IMR-90 (cell line): ENCODE measurements around the gene SH2B2. TPM values are rescaled to one million over a fixed set of nuclear protein-coding genes. Genes with fewer than 3 reads are reported as not detected.

Source experiments
- ATAC-seq: fragments of 200-7000 bp; cut with Tn5 transposase; 2 replicates; pipeline ENCODE4 v1.9.1; 2020; ENCODE audit warnings: low read depth, mild to moderate bottlenecking, moderate library complexity
- BruUV-seq: library from RNA; stranded (reverse); fragments of 400-500 nt; replicated peaks from 2 replicates; lab custom pipeline; 2021; lab: Mats Ljungman, UMichigan
- CTCF ChIA-PET: fragments of 300-600 bp; formaldehyde crosslinking; extraction: SDS; loops from one replicate; lab custom pipeline; 2021; ENCODE audit warnings: antibody characterized with exemption; lab: Yijun Ruan, JAX
- POLR2A ChIA-PET: fragments of 300-600 bp; sonication (Branson Sonifier 250); formaldehyde crosslinking; loops from one replicate; lab custom pipeline; 2022; ENCODE audit warnings: antibody characterized with exemption; ENCODE audit not compliant: unreplicated experiment; lab: Charles Lee
- DNase-seq: peaks from one replicate; pipeline ENCODE4 v3.0.0; 2013
- H2AFZ ChIP-seq: replicated peaks from 2 replicates; pipeline ENCODE3; 2013; ENCODE audit warnings: low read length, mild to moderate bottlenecking; ENCODE audit not compliant: poor library complexity
- H2AK5ac ChIP-seq: 2 replicates; pipeline ENCODE4 v1.6.1; 2013; ENCODE audit warnings: low read depth, low read length, inconsistent platforms
- H2AK9ac ChIP-seq: replicated peaks from 2 replicates; pipeline ENCODE3; 2013; ENCODE audit warnings: mild to moderate bottlenecking, low read depth, low read length, moderate library complexity; ENCODE audit not compliant: poor library complexity
- H2BK120ac ChIP-seq: 2 replicates; pipeline ENCODE4 v1.6.1; 2013; ENCODE audit warnings: low read depth, low read length, inconsistent platforms
- H2BK15ac ChIP-seq: 3 replicates; pipeline ENCODE4 v1.6.1; 2013; ENCODE audit warnings: low read depth, low read length, inconsistent platforms
- H2BK20ac ChIP-seq: 2 replicates; pipeline ENCODE4 v1.6.1; 2013; ENCODE audit warnings: low read depth, mild to moderate bottlenecking, inconsistent platforms, low read length, moderate library complexity
- H2BK5ac ChIP-seq: 2 replicates; pipeline ENCODE4 v1.6.1; 2013; ENCODE audit warnings: mild to moderate bottlenecking, low read depth, low read length, inconsistent platforms; ENCODE audit not compliant: poor library complexity, severe bottlenecking
- H3K14ac ChIP-seq: replicated peaks from 2 replicates; pipeline ENCODE4 v1.6.1; 2013; ENCODE audit warnings: low read depth, low read length, inconsistent platforms
- H3K18ac ChIP-seq: 2 replicates; pipeline ENCODE4 v1.6.1; 2013; ENCODE audit warnings: low read depth, low read length, control low read depth
- H3K23ac ChIP-seq: 2 replicates; pipeline ENCODE4 v1.6.1; 2013; ENCODE audit warnings: low read depth, low read length, inconsistent platforms
- H3K27ac ChIP-seq: 2 replicates; pipeline ENCODE4 v1.5.1; 2013; ENCODE audit warnings: mild to moderate bottlenecking, control low read depth, low read length; ENCODE audit not compliant: insufficient read depth
- H3K27me3 ChIP-seq: 2 replicates; pipeline ENCODE4 v1.6.1; 2013; ENCODE audit warnings: low read length; ENCODE audit not compliant: control insufficient read depth, insufficient read depth
- H3K36me3 ChIP-seq: 2 replicates; pipeline ENCODE4 v1.6.1; 2013; ENCODE audit warnings: low read length, mixed read lengths; ENCODE audit not compliant: control insufficient read depth, insufficient read depth
- H3K4ac ChIP-seq: 2 replicates; pipeline ENCODE4 v1.6.1; 2013; ENCODE audit warnings: low read depth, low read length, inconsistent platforms
- H3K4me1 ChIP-seq: 2 replicates; pipeline ENCODE4 v1.6.1; 2013; ENCODE audit warnings: low read length, mixed read lengths; ENCODE audit not compliant: control insufficient read depth, insufficient read depth
- H3K4me2 ChIP-seq: 2 replicates; pipeline ENCODE4 v1.6.1; 2013; ENCODE audit warnings: low read depth, mild to moderate bottlenecking, control low read depth, low read length, moderate library complexity
- H3K4me3 ChIP-seq: 2 replicates; pipeline ENCODE4 v1.5.1; 2013; ENCODE audit warnings: low read depth, mild to moderate bottlenecking, control low read depth, low read length, moderate library complexity; ENCODE audit not compliant: insufficient read depth
- H3K56ac ChIP-seq: 2 replicates; pipeline ENCODE4 v1.6.1; 2013; ENCODE audit warnings: low read length, inconsistent platforms; ENCODE audit not compliant: insufficient read depth; ENCODE audit errors: extremely low read depth
- H3K79me1 ChIP-seq, 2 experiments: 2 replicates each; pipeline ENCODE4 v1.6.1; 2013; ENCODE audit warnings: low read length in 2 of 2, inconsistent platforms in 1 of 2, low read depth in 1 of 2
- H3K9ac ChIP-seq: 2 replicates; pipeline ENCODE4 v1.6.1; 2013; ENCODE audit warnings: low read depth, low read length, control low read depth
- H3K9me1 ChIP-seq: 2 replicates; pipeline ENCODE4 v1.6.1; 2013; ENCODE audit warnings: low read length, inconsistent platforms; ENCODE audit not compliant: insufficient read depth
- H3K9me3 ChIP-seq: 2 replicates; pipeline ENCODE4 v1.6.1; 2013; ENCODE audit warnings: low read length; ENCODE audit not compliant: control insufficient read depth, insufficient read depth
- H4K20me1 ChIP-seq: 2 replicates; pipeline ENCODE4 v1.6.1; 2013; ENCODE audit warnings: low read length, inconsistent platforms; ENCODE audit not compliant: insufficient read depth
- H4K5ac ChIP-seq: 2 replicates; pipeline ENCODE4 v1.6.1; 2013; ENCODE audit warnings: mild to moderate bottlenecking, low read depth, low read length, control low read depth
- H4K8ac ChIP-seq, 2 experiments: 2 replicates each; pipeline ENCODE4 v1.6.1; 2013; ENCODE audit warnings: low read depth in 2 of 2, low read length in 2 of 2, control low read depth in 1 of 2, inconsistent platforms in 1 of 2
- H4K91ac ChIP-seq: 2 replicates; pipeline ENCODE4 v1.6.1; 2013; ENCODE audit warnings: low read depth, low read length, inconsistent platforms; ENCODE audit not compliant: insufficient read depth
- CEBPB ChIP-seq: IDR thresholded peaks from 2 replicates; pipeline ENCODE4 v1.6.1; 2012; ENCODE audit warnings: low read depth, low read length, improper control_type of control experiment
- CHD1 ChIP-seq: IDR thresholded peaks from 2 replicates; pipeline ENCODE4 v1.6.1; 2012; ENCODE audit warnings: low read depth, low read length, improper control_type of control experiment
- FOS ChIP-seq: fragments of 150-350 bp; IDR thresholded peaks from 2 replicates; pipeline ENCODE4 v1.6.1; 2016; ENCODE audit warnings: low read depth, low read length
- MXI1 ChIP-seq: IDR thresholded peaks from 2 replicates; pipeline ENCODE4 v1.6.1; 2012; ENCODE audit warnings: low read depth, mild to moderate bottlenecking, low read length, moderate library complexity, borderline replicate concordance
- NFE2L2 ChIP-seq: fragments of 150-350 bp; IDR thresholded peaks from 2 replicates; pipeline ENCODE4 v1.6.1; 2016; ENCODE audit warnings: low read depth, mild to moderate bottlenecking, low read length
- POLR2A ChIP-seq: IDR thresholded peaks from 2 replicates; pipeline ENCODE4 v1.6.1; 2012; ENCODE audit warnings: mild to moderate bottlenecking, low read depth, low read length
- RAD21 ChIP-seq: IDR thresholded peaks from 2 replicates; pipeline ENCODE4 v1.6.1; 2012; ENCODE audit warnings: low read length, improper control_type of control experiment
- RCOR1 ChIP-seq: IDR thresholded peaks from 2 replicates; pipeline ENCODE4 v1.6.1; 2012; ENCODE audit warnings: mild to moderate bottlenecking, low read length, improper control_type of control experiment; ENCODE audit not compliant: insufficient replicate concordance
- RFX5 ChIP-seq: IDR thresholded peaks from 2 replicates; pipeline ENCODE4 v1.8.0; 2012; ENCODE audit warnings: low read depth, mild to moderate bottlenecking, low read length, moderate library complexity
- SMC3 ChIP-seq: fragments of 150-350 bp; IDR thresholded peaks from 2 replicates; pipeline ENCODE4 v1.6.1; 2016; ENCODE audit warnings: low read depth, mild to moderate bottlenecking, antibody characterized with exemption, low read length, moderate library complexity
- USF2 ChIP-seq: fragments of 150-350 bp; IDR thresholded peaks from 2 replicates; pipeline ENCODE4 v1.6.1; 2017; ENCODE audit warnings: mild to moderate bottlenecking, antibody characterized with exemption, low read length, low read depth
- WGBS, 2 experiments: methylation state at CpG; one replicate each; pipeline versions ENCODE4 v1.1.5 to v1.1.7; 2013; ENCODE audit warnings: missing lambda C conversion rate in 2 of 2; ENCODE audit not compliant: insufficient read length in 1 of 2; ENCODE audit errors: extremely low coverage in 2 of 2; 5-methylcytosine and 5-hydroxymethylcytosine counted together
- dilution Hi-C: fragments of 300-500 bp; cut with HindIII; formaldehyde crosslinking; loops from one replicate; pipeline ENCODE4 v1.14.3; 2018; ENCODE audit warnings: low sequenced_read_pairs; ENCODE audit not compliant: unreplicated experiment
- in situ Hi-C: fragments of 300-500 bp; cut with MboI; formaldehyde crosslinking; loops from 3 replicates; pipeline ENCODE4 v1.14.3; 2019; ENCODE audit warnings: low sequenced_read_pairs, inconsistent platforms, mixed read lengths
- intact Hi-C: fragments of 100-400 bp; cut with micrococcal nuclease; formaldehyde crosslinking; loops from 2 replicates; pipeline ENCODE4 v1.10.0; 2022
- polyA plus RNA-seq, 3 experiments: library from polyadenylated mRNA; depleted of rRNA; stranded (reverse); fragments of >200 nt; gene quantifications; 2 replicates each; pipeline ENCODE4 v1.2.3, GENCODE V29; 2012; ENCODE audit warnings: low replicate concordance in 1 of 3
- total RNA-seq: library from RNA; depleted of rRNA; stranded (reverse); fragments of >200 nt; gene quantifications from 2 replicates; pipeline ENCODE4 v1.2.3, GENCODE V29; 2012
- TF ChIP-seq, protein P1 (sequence below): fragments of 150-350 bp; IDR thresholded peaks from 2 replicates; pipeline ENCODE4 v1.6.1; 2016; ENCODE audit warnings: low read depth, mild to moderate bottlenecking, low read length, moderate library complexity, borderline replicate concordance
- TF ChIP-seq, protein P2 (sequence below): conservative IDR thresholded peaks from 2 replicates; pipeline ENCODE4 v1.5.1; 2012; ENCODE audit warnings: mild to moderate bottlenecking, low read depth, low read length, improper control_type of control experiment

SH2B2 gene
- total and polyA plus RNA-seq, 2 of the 4 experiments (the other 2 are of a cell fraction): 0.36 to 0.99 TPM

DNA sequence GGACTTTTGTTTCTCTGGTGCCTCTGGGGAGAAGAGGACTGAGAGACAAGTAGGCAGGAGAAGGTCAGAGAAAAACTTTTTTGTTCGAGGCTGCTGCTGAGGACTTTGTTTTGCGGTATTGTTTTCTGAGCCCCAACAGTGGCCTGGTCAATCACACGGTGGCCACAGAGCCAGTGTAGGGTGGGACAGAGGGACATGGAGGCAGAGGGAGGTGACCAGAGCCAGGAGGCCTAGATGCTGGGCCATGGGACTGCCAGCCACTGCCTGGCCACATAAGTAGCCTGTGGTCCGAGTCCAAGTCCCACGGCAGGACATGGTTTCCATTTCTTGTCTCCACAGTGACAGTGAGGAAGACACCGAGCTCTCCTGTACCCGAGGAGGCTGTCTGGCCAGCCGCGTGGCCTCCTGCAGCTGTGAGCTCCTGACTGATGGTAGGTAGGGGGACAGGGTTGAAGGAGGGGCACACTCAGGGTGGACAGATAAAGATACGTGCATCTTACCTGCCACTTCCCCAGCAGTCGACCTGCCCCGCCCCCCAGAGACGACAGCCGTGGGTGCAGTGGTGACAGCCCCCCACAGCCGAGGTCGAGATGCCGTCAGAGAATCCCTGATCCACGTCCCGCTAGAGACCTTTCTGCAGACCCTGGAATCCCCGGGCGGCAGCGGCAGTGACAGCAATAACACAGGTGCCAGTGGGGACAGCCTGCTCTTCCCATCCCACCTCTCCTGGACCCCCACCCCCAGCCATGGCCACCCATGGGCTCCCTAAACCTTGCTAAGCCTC, 27.5 kb downstream of the SH2B2 start:
- Histone ChIP-seq H3K4me3 (no peak overlapping the region), H2BK15ac (no peak overlapping the region), H2AFZ (no peak overlapping the region), H3K9ac (no peak overlapping the region), H4K91ac (no peak overlapping the region), H3K27me3 (no peaks in the 10 kb centered on the region), H2BK120ac (no peak overlapping the region), H3K9me3 (no peaks in the 10 kb centered on the region), H3K27ac (no peak overlapping the region), H3K79me1 (no peaks in the 10 kb centered on the region), H2BK5ac (no peak overlapping the region), H3K56ac (peak overlapping the region; percentile 3; the same call in 1 of the 2 replicates), H3K4ac (no peak overlapping the region), H3K18ac (no peak overlapping the region), H3K14ac (no peak overlapping the region), H2BK20ac (no peak overlapping the region), H4K20me1 (no peaks in the 10 kb centered on the region), H3K4me1 (no peaks in the 10 kb centered on the region), H2AK5ac (no peak overlapping the region), H4K8ac (no peak overlapping the region), H3K9me1 (no peaks in the 10 kb centered on the region), H3K4me2 (no peak overlapping the region), H3K36me3 (0 out of 2 replicates have a peak, but pooled peaks cover 1% of the 10 kb centered on the region), H4K5ac (no peak overlapping the region), H2AK9ac (no peak overlapping the region), H3K23ac (no peak overlapping the region)
- ChIA-PET CTCF (no interaction called here), POLR2A (no interaction called here)
- in situ Hi-C loops: no loop called here
- intact Hi-C loops: no loop called here
- 87% methylated on average over 13 of the region's 22 CpGs; no CpG with 5 or more reads in 1 of the 2 experiments for WGBS, 2 experiments
- dilution Hi-C loops: no loop called here
- no TSS peak for BruUV-seq
- ATAC-seq: no peak
- no peak for DNase-seq
- TF ChIP-seq POLR2A: no peak
- no peak for TF ChIP-seq NFE2L2
- TF ChIP-seq, protein P1, sequence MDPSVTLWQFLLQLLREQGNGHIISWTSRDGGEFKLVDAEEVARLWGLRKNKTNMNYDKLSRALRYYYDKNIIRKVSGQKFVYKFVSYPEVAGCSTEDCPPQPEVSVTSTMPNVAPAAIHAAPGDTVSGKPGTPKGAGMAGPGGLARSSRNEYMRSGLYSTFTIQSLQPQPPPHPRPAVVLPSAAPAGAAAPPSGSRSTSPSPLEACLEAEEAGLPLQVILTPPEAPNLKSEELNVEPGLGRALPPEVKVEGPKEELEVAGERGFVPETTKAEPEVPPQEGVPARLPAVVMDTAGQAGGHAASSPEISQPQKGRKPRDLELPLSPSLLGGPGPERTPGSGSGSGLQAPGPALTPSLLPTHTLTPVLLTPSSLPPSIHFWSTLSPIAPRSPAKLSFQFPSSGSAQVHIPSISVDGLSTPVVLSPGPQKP: no peak
- TF ChIP-seq USF2: no peak
- no peak for TF ChIP-seq CEBPB
- no peak for TF ChIP-seq CHD1
- no peak for TF ChIP-seq RFX5
- TF ChIP-seq RCOR1: no peak
- TF ChIP-seq, protein P2, sequence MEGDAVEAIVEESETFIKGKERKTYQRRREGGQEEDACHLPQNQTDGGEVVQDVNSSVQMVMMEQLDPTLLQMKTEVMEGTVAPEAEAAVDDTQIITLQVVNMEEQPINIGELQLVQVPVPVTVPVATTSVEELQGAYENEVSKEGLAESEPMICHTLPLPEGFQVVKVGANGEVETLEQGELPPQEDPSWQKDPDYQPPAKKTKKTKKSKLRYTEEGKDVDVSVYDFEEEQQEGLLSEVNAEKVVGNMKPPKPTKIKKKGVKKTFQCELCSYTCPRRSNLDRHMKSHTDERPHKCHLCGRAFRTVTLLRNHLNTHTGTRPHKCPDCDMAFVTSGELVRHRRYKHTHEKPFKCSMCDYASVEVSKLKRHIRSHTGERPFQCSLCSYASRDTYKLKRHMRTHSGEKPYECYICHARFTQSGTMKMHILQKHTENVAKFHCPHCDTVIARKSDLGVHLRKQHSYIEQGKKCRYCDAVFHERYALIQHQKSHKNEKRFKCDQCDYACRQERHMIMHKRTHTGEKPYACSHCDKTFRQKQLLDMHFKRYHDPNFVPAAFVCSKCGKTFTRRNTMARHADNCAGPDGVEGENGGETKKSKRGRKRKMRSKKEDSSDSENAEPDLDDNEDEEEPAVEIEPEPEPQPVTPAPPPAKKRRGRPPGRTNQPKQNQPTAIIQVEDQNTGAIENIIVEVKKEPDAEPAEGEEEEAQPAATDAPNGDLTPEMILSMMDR: no peak
- no peak for TF ChIP-seq RAD21
- TF ChIP-seq SMC3: no peak
- TF ChIP-seq MXI1: no peak
- no peak for TF ChIP-seq FOS
